Measurements from ENCODE around the gene ATP6V0D1. TPM values are rescaled to one million over a fixed set of nuclear protein-coding genes. Genes with fewer than 3 reads are reported as not detected.
"Not testable (repeated sequence)": the region's sequence is repeated elsewhere in the genome, so short reads cannot be mapped to it uniquely, and the experiment has no call there.

The ATP6V0D1 gene
- total RNA-seq, 3 donors from 2014 or later = 101 to 122 (median 104) TPM

DNA sequence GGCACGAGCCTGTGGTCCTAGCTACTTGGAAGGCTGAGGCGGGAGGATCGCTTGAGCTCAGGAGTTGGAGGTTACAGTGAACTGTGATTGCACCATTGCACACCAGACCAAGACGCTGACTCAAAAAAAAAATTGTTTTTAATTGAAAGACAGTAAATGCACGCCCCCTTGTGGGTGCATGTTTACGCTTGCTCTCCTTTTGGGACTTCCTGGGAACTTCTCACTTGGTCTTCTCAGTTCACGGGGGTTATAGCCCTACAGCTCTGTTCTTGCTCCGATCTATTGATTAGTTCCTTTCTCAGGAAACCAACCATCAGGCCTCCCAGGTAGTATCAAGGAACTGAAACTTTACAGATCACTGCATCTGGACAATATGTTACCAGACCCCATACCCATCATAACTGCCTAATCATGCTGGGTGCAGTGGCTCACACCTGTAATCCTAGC, 33.4 kb upstream of the ATP6V0D1 start:
- TF ChIP-seq, protein P1, sequence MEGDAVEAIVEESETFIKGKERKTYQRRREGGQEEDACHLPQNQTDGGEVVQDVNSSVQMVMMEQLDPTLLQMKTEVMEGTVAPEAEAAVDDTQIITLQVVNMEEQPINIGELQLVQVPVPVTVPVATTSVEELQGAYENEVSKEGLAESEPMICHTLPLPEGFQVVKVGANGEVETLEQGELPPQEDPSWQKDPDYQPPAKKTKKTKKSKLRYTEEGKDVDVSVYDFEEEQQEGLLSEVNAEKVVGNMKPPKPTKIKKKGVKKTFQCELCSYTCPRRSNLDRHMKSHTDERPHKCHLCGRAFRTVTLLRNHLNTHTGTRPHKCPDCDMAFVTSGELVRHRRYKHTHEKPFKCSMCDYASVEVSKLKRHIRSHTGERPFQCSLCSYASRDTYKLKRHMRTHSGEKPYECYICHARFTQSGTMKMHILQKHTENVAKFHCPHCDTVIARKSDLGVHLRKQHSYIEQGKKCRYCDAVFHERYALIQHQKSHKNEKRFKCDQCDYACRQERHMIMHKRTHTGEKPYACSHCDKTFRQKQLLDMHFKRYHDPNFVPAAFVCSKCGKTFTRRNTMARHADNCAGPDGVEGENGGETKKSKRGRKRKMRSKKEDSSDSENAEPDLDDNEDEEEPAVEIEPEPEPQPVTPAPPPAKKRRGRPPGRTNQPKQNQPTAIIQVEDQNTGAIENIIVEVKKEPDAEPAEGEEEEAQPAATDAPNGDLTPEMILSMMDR (IDR thresholded peaks at IDR 0.05) = peak; percentile 30 to 60 (median 33)
- TF ChIP-seq POLR2AphosphoS5 (IDR thresholded peaks at IDR 0.05) = no peak
- TF ChIP-seq POLR2A (IDR thresholded peaks at IDR 0.05) = no peak
- H3K27ac ChIP-seq = no peak overlapping the region
- DNase-seq (ENCODE audit: low spot score in 2 of 2) = peak in 1 of 2 donors; percentile 67
- H3K27me3 ChIP-seq = no peaks in the 10 kb centered on the region
- intact Hi-C loops (cut with DNase I; ENCODE audit: low total_unique reads) = no loop called here
- H3K9me3 ChIP-seq = no peaks in the 10 kb centered on the region
- no peaks in the 10 kb centered on the region for H3K36me3 ChIP-seq
- H3K4me3 ChIP-seq = no peak overlapping the region
- H3K4me1 ChIP-seq = no peaks in the 10 kb centered on the region

DNA sequence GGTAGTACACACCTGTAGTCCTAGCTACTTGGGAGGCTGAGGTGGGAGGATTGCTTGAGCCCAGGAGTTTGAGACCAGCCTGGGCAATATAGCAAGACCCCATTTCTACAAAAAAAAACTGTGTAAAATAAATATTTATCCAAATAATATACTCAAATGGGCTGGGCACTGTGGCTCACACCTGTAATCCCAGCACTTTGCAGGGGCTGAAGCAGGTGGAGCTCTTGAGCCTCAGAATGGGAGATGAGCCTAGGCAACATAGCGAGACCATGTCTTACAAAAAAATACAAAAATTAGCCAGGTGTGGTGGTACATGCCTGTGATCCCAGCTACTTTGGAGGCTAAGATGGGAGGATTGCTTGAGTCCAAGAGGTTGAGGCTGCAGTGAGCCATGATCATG, 32.9 kb upstream of the ATP6V0D1 start:
- intact Hi-C loops (cut with DNase I; ENCODE audit: low total_unique reads); H3K4me1 ChIP-seq; H3K36me3 ChIP-seq; DNase-seq (ENCODE audit: low spot score in 2 of 2); H3K27ac ChIP-seq; H3K27me3 ChIP-seq; H3K4me3 ChIP-seq; H3K9me3 ChIP-seq: not testable (repeated sequence)

DNA sequence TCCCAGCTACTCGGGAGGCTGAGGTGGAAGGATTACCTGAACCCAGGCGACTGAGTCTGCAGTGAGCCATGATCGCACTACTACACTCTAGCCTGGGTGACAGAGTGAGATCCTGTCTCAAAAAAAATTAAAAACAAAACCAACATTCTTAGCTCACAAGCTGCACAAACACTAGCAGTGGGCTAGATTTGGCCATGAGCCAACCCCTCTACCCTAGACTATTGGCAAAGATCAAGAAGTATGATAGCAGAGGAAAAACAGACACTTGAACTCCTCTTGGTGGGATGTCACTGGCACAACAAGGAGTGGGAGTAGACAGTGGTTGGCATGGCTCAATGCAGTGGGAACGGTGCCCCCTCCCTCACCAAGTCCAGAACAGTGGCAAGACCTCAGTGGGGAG, 28.1 kb upstream of the ATP6V0D1 start:
- Histone ChIP-seq H3K36me3 (no peaks in the 10 kb centered on the region), H3K4me3 (no peak overlapping the region), H3K27ac (no peak overlapping the region), H3K4me1 (no peaks in the 10 kb centered on the region), H3K9me3 (no peaks in the 10 kb centered on the region), H3K27me3 (no peaks in the 10 kb centered on the region)
- TF ChIP-seq POLR2AphosphoS5 (IDR thresholded peaks at IDR 0.05) = no peak
- TF ChIP-seq, protein P1 (IDR thresholded peaks at IDR 0.05) = no peak
- TF ChIP-seq POLR2A (IDR thresholded peaks at IDR 0.05) = no peak
- no peak for DNase-seq (ENCODE audit: low spot score in 2 of 2)
- intact Hi-C loops (cut with DNase I; ENCODE audit: low total_unique reads) = no loop called here

GRCh38 chr16:67506468-67506867, 25.5 kb upstream of the ATP6V0D1 start:
- no peaks in the 10 kb centered on the region for H3K9me3 ChIP-seq
- no peak overlapping the region for H3K4me3 ChIP-seq
- no peaks in the 10 kb centered on the region for H3K27me3 ChIP-seq
- H3K4me1 ChIP-seq = no peaks in the 10 kb centered on the region
- TF ChIP-seq POLR2A (IDR thresholded peaks at IDR 0.05) (no peak), POLR2AphosphoS5 (IDR thresholded peaks at IDR 0.05) (no peak)
- TF ChIP-seq, protein P1 (IDR thresholded peaks at IDR 0.05) = no peak
- no peak for DNase-seq (ENCODE audit: low spot score in 2 of 2)
- H3K36me3 ChIP-seq = no peaks in the 10 kb centered on the region
- intact Hi-C loops (cut with DNase I; ENCODE audit: low total_unique reads) = no loop called here
- no peak overlapping the region for H3K27ac ChIP-seq

- no peaks in the 10 kb centered on the region for H3K36me3 ChIP-seq
- no peaks in the 10 kb centered on the region for H3K27me3 ChIP-seq
- intact Hi-C loops (cut with DNase I; ENCODE audit: low total_unique reads) = no loop called here
- no peak for TF ChIP-seq POLR2A (IDR thresholded peaks at IDR 0.05)
- peak in 1 of 3 donors; percentile 31 for TF ChIP-seq POLR2AphosphoS5 (IDR thresholded peaks at IDR 0.05)
- no peak for DNase-seq (ENCODE audit: low spot score in 2 of 2)
- H3K27ac ChIP-seq = peak overlapping the region in 1 of 2 donors; percentile 61
- no peaks in the 10 kb centered on the region for H3K4me1 ChIP-seq
- H3K9me3 ChIP-seq = no peaks in the 10 kb centered on the region
- H3K4me3 ChIP-seq = no peak overlapping the region
Measured at GRCh38 chr16:67504031-67505021, 23.4 kb upstream of the ATP6V0D1 start.

- H3K9me3 ChIP-seq = no peaks in the 10 kb centered on the region
- intact Hi-C loops (cut with DNase I; ENCODE audit: low total_unique reads) = no loop called here
- H3K27ac ChIP-seq = peak overlapping the region; percentile 34 to 63
- no peaks in the 10 kb centered on the region for H3K4me1 ChIP-seq
- TF ChIP-seq POLR2AphosphoS5 (IDR thresholded peaks at IDR 0.05) = peak in 1 of 3 donors; percentile 7
- TF ChIP-seq POLR2A (IDR thresholded peaks at IDR 0.05) = no peak
- TF ChIP-seq, protein P1 (IDR thresholded peaks at IDR 0.05) = no peak
- DNase-seq (ENCODE audit: low spot score in 2 of 2) = peak in 1 of 2 donors; percentile 26
- H3K4me3 ChIP-seq = no peak overlapping the region
- H3K27me3 ChIP-seq = no peaks in the 10 kb centered on the region
- no peaks in the 10 kb centered on the region for H3K36me3 ChIP-seq
Measured at GRCh38 chr16:67499106-67499505, 18.1 kb upstream of the ATP6V0D1 start.
